NB4 (cell line): ENCODE data around the gene EID3.

Source experiments
- DNase-seq: peaks from one replicate; pipeline ENCODE4 v3.0.0; 2010; ENCODE audit warnings: low read depth
- H3K4me3 ChIP-seq: one replicate; pipeline ENCODE4 v1.5.1; 2011; ENCODE audit warnings: mild to moderate bottlenecking, low read depth, low read length, moderate library complexity
- CTCF ChIP-seq: IDR thresholded peaks from one replicate; pipeline ENCODE4 v1.5.1; 2012; ENCODE audit warnings: low read depth, low read length
- MYC ChIP-seq: IDR thresholded peaks from 2 replicates; pipeline ENCODE4 v1.6.1; 2011; ENCODE audit warnings: low read depth, low read length
- POLR2A ChIP-seq: IDR thresholded peaks from 2 replicates; pipeline ENCODE4 v1.6.1; 2011; ENCODE audit warnings: mild to moderate bottlenecking; ENCODE audit not compliant: insufficient read length; ENCODE audit errors: extremely low read depth
- TF ChIP-seq, protein P1 (sequence below): IDR thresholded peaks from 2 replicates; pipeline ENCODE4 v1.6.1; 2011; ENCODE audit warnings: low read depth, low read length

The EID3 gene

DNA sequence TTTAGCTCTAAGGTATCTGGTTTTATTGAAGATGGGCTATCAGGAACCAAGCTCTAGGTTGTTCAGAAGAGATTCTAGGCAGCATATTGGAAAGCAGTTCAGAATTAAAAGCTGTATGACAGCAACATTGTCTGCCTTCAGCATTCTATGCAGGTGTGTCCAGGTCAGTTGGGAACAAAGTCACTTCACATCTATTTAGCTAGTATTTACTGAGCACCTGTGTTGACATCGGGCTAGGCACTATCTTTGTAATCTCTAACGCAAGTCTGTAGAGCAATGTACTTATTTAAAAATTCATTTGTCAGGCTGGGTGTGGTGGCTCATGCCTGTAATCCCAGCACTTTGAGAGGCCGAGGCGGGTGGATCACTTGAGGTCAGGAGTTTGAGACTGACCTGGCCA is 6.8 kb upstream of the EID3 start:
- TF ChIP-seq CTCF (no peak), MYC (no peak), POLR2A (no peak)
- TF ChIP-seq, protein P1, sequence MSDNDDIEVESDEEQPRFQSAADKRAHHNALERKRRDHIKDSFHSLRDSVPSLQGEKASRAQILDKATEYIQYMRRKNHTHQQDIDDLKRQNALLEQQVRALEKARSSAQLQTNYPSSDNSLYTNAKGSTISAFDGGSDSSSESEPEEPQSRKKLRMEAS: no peak
- DNase-seq: no peak
- H3K4me3 ChIP-seq: no peak overlapping the region

- DNase-seq: no peak
- H3K4me3 ChIP-seq: no peak overlapping the region
- TF ChIP-seq MYC (no peak), POLR2A (no peak), CTCF (no peak)
- TF ChIP-seq, protein P1: no peak
Observed at GRCh38 chr12:104297477-104298113, 5.9 kb upstream of the EID3 start.

GRCh38 chr12:104299842-104300481 is 3.6 kb upstream of the EID3 start:
- no peak overlapping the region for H3K4me3 ChIP-seq
- TF ChIP-seq, protein P1: no peak
- TF ChIP-seq POLR2A: no peak
- no peak for TF ChIP-seq CTCF
- no peak for TF ChIP-seq MYC
- no peak for DNase-seq

DNA sequence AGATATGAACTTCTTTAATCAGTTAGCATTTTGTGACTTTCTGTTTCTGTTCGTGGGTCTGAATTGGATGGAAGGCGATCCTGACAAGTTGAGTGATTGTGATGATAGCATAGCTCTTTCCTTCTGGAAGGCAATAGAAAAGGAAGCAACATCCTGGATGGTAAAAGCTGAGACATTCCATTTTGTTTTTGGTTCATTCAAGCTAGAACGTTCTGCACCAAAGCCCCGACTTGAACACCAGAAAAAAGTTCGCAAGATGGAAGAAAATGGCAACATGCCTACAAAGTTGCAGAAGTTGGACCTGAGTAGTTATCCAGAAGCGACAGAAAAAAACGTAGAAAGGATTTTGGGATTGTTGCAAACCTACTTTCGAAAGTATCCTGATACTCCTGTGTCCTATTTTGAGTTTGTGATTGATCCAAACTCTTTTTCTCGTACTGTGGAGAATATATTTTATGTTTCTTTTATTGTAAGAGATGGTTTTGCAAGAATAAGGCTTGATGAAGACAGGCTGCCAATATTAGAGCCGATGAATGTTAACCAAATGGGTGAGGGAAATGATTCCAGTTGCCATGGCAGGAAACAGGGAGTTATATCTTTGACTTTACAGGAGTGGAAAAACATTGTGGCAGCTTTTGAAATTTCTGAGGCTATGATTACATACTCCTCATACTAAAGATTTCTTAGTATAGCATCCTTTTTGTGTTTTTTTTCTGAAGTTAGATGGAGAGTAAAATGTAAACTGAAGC is 896 bp downstream of the EID3 start:
- TF ChIP-seq, protein P1: no peak
- TF ChIP-seq MYC (no peak), POLR2A (no peak), CTCF (no peak)
- DNase-seq: no peak
- H3K4me3 ChIP-seq: no peak overlapping the region

- TF ChIP-seq CTCF: no peak
- TF ChIP-seq MYC: no peak
- TF ChIP-seq, protein P1: no peak
- TF ChIP-seq POLR2A: no peak
- no peak for DNase-seq
Observed at GRCh38 chr12:104305349-104305748, 1.8 kb downstream of the EID3 start.

More at GRCh38 chr12:104305349-104305748, 1.8 kb downstream of the EID3 start:
- no peak overlapping the region for H3K4me3 ChIP-seq
